OCI-LY1 (cell line): ENCODE measurements around the gene NEK1.

Experiments used
- H2AFZ ChIP-seq: fragments of 200-600 bp; sonication (generic), shearing (Covaris generic); 2 replicates; pipeline ENCODE4 v1.6.0; 2014; ENCODE audit warnings: antibody characterized with exemption, mild to moderate bottlenecking, low read length
- H3F3A ChIP-seq: fragments of 200-600 bp; sonication (generic), shearing (Covaris generic); 2 replicates; pipeline ENCODE4 v1.6.0; 2014; ENCODE audit warnings: mild to moderate bottlenecking, antibody characterized with exemption, low read length, moderate library complexity; ENCODE audit not compliant: insufficient read depth
- H3K27ac ChIP-seq: fragments of 200-600 bp; sonication (generic); 2 replicates; pipeline ENCODE4 v1.5.1; 2014; ENCODE audit warnings: low read length, mixed run types, mild to moderate bottlenecking, low read depth; ENCODE audit not compliant: poor library complexity, severe bottlenecking
- H3K27me3 ChIP-seq: fragments of 200-600 bp; sonication (generic); 2 replicates; pipeline ENCODE4 v1.6.0; 2014; ENCODE audit warnings: antibody characterized with exemption, mild to moderate bottlenecking, low read length, moderate library complexity; ENCODE audit not compliant: insufficient read depth
- H3K36me3 ChIP-seq: fragments of 200-600 bp; sonication (generic); 2 replicates; pipeline ENCODE4 v1.6.1; 2014; ENCODE audit warnings: mild to moderate bottlenecking, antibody characterized with exemption, low read length, moderate library complexity, mixed read lengths; ENCODE audit not compliant: insufficient read depth
- H3K4me1 ChIP-seq: fragments of 200-600 bp; sonication (generic); 2 replicates; pipeline ENCODE4 v1.5.1; 2014; ENCODE audit warnings: mild to moderate bottlenecking, low read length, moderate library complexity; ENCODE audit not compliant: insufficient read depth, severe bottlenecking
- H3K4me2 ChIP-seq: fragments of 200-600 bp; sonication (generic), shearing (Covaris generic); 2 replicates; pipeline ENCODE4 v1.6.1; 2014; ENCODE audit warnings: low read length
- H3K4me3 ChIP-seq: fragments of 200-600 bp; sonication (generic); 2 replicates; pipeline ENCODE4 v1.5.1; 2014; ENCODE audit warnings: low read length, low read depth, mild to moderate bottlenecking, mixed read lengths; ENCODE audit not compliant: poor library complexity, severe bottlenecking
- H3K79me2 ChIP-seq: fragments of 200-600 bp; shearing (Covaris generic); 2 replicates; pipeline ENCODE4 v1.6.1; 2016; ENCODE audit warnings: mixed run types, low read length, mixed read lengths; ENCODE audit not compliant: insufficient read depth
- H3K9ac ChIP-seq: fragments of 200-600 bp; sonication (generic), shearing (Covaris generic); 2 replicates; pipeline ENCODE4 v1.6.1; 2014; ENCODE audit warnings: mild to moderate bottlenecking, low read length, mixed read lengths
- H3K9me2 ChIP-seq: fragments of 200-600 bp; sonication (generic), shearing (Covaris generic); 2 replicates; pipeline ENCODE4 v1.6.1; 2014; ENCODE audit warnings: low read depth, mild to moderate bottlenecking, low read length, mixed read lengths
- H3K9me3 ChIP-seq: fragments of 200-600 bp; shearing (Covaris generic); 2 replicates; pipeline ENCODE4 v1.6.1; 2014; ENCODE audit warnings: low read length, mixed read lengths
- H4K20me1 ChIP-seq: fragments of 200-600 bp; sonication (generic), shearing (Covaris generic); 2 replicates; pipeline ENCODE4 v1.6.0; 2016; ENCODE audit warnings: mild to moderate bottlenecking, low read length; ENCODE audit not compliant: insufficient read depth
- CTCF ChIP-seq: fragments of 200-600 bp; sonication (generic), shearing (Covaris generic); IDR thresholded peaks from 2 replicates; pipeline ENCODE4 v1.5.1; 2017; ENCODE audit warnings: mild to moderate bottlenecking, antibody characterized with exemption, low read length, moderate library complexity, mixed read lengths
- EZH2 ChIP-seq: fragments of 200-600 bp; sonication (generic), shearing (Covaris generic); IDR thresholded peaks from 2 replicates; pipeline ENCODE4 v1.8.0; 2017; ENCODE audit warnings: borderline replicate concordance, mixed run types, mild to moderate bottlenecking, antibody characterized with exemption, low read length, moderate library complexity, mixed read lengths

NEK1 gene

GRCh38 chr4:169658196-169658595, 45.8 kb upstream of the NEK1 start:
- TF ChIP-seq CTCF = no peak
- no peak for TF ChIP-seq EZH2
- Histone ChIP-seq H3K4me2 (no peak overlapping the region), H4K20me1 (no peaks in the 10 kb centered on the region), H3K9me3 (no peaks in the 10 kb centered on the region), H3K27ac (peak overlapping the region; percentile 83), H3K79me2 (peaks cover 52% of the 10 kb centered on the region), H2AFZ (no peak overlapping the region), H3F3A (no peaks in the 10 kb centered on the region), H3K9me2 (no peaks in the 10 kb centered on the region), H3K36me3 (peaks cover 5% of the 10 kb centered on the region; the same call in 1 of the 2 replicates), H3K27me3 (no peaks in the 10 kb centered on the region), H3K4me1 (peaks cover 31% of the 10 kb centered on the region), H3K4me3 (no peak overlapping the region), H3K9ac (no peak overlapping the region)

GRCh38 chr4:169657470-169658107, 45.2 kb upstream of the NEK1 start:
- H3K27ac ChIP-seq = no peak overlapping the region
- H3K4me2 ChIP-seq = no peak overlapping the region
- H2AFZ ChIP-seq = no peak overlapping the region
- no peaks in the 10 kb centered on the region for H3K27me3 ChIP-seq
- H3K9ac ChIP-seq = no peak overlapping the region
- no peaks in the 10 kb centered on the region for H4K20me1 ChIP-seq
- peaks cover 31% of the 10 kb centered on the region for H3K4me1 ChIP-seq
- H3F3A ChIP-seq = no peaks in the 10 kb centered on the region
- no peak overlapping the region for H3K4me3 ChIP-seq
- peaks cover 11% of the 10 kb centered on the region; the same call in 1 of the 2 replicates for H3K36me3 ChIP-seq
- H3K9me2 ChIP-seq = no peaks in the 10 kb centered on the region
- peaks cover 58% of the 10 kb centered on the region for H3K79me2 ChIP-seq
- 0 out of 2 replicates have a peak, but pooled peaks cover 2% of the 10 kb centered on the region for H3K9me3 ChIP-seq
- TF ChIP-seq EZH2 (no peak), CTCF (no peak)

GRCh38 chr4:169655401-169655800, 43.0 kb upstream of the NEK1 start:
- no peaks in the 10 kb centered on the region for H3K9me2 ChIP-seq
- H3K27ac ChIP-seq = no peak overlapping the region
- H3K36me3 ChIP-seq = peaks cover 30% of the 10 kb centered on the region
- no peak overlapping the region for H3K4me2 ChIP-seq
- peaks cover 22% of the 10 kb centered on the region for H3K4me1 ChIP-seq
- no peak overlapping the region for H3K4me3 ChIP-seq
- no peak overlapping the region for H2AFZ ChIP-seq
- peaks cover 53% of the 10 kb centered on the region for H3K79me2 ChIP-seq
- TF ChIP-seq EZH2 (no peak), CTCF (no peak)
- 0 out of 2 replicates have a peak, but pooled peaks cover 2% of the 10 kb centered on the region for H3K9me3 ChIP-seq
- H3K27me3 ChIP-seq = no peaks in the 10 kb centered on the region
- no peak overlapping the region for H3K9ac ChIP-seq
- H4K20me1 ChIP-seq = no peaks in the 10 kb centered on the region
- H3F3A ChIP-seq = no peaks in the 10 kb centered on the region
